NCI-H774 (cell line): ENCODE data around the gene PPFIA3.
"Not testable (repeated sequence)": the region's sequence is repeated elsewhere in the genome, so short reads cannot be mapped to it uniquely, and the experiment has no call there.

ENCODE experiments used
- DNase-seq: peaks from one replicate; lab custom pipeline; 2025; lab: John Stamatoyannopoulos, UW

Gene PPFIA3

DNA sequence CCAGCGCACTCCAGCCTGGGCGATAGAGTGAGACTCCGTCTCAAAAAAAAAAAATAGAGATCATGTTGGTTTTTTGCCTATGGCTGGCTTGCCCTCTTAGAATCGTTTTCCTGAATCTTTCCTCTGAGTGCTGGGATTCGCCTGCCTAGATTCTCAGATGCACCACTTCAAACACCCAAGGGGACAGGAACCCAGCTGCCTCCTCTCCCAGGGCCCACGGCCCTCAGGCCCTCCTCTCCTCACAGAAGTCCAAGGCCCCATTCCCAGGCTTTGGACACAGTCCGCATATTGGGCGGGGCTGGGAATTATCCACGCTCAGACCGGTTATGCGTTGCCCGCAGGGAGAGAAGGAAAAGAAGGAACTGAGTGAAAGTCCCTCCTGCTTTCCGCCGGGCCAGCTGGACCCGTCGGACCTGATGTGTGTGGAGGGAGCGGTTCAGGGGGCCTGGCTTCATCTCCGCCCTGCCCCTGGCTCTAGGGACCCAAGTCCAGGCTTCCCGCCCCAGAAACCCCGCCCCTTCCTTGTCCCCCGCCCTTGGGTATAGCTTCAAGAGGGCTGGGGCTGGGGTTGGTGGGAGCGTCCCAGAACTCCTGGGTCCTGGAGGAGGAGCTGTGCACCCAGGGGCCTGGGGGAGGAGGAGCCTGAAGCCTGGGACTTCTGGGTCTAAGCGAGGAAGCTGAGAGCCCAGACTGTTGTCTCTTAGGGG, 5.8 kb downstream of the PPFIA3 start:
- DNase-seq = no peak

GRCh38 chr19:49126575-49126974, 7.2 kb downstream of the PPFIA3 start:
- no peak for DNase-seq

DNA sequence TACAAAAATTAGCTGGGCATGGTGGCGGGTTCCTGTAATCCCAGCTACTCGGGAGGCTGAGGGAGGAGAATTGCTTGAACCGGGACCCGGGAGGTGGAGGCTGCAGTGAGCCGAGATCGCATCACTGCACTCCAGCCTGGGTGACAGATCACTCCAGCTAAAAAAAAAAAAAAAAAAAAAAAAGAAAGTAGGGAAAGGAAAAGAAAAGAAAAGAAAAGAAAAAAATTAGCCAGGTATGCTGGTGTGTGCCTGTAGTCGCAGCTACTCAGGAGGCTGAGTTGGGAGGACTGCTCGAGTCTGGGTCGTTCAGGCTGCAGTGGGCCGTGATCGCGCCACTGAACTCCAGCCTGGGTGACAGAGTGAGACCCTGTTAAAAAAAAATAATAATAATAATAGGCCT, 7.9 kb downstream of the PPFIA3 start:
- DNase-seq = not testable (repeated sequence)

GRCh38 chr19:49127674-49128544, 8.6 kb downstream of the PPFIA3 start:
- peak; percentile 94 for DNase-seq

- DNase-seq = peak; percentile 32
These were observed 9.3 kb downstream of the PPFIA3 start for GRCh38 chr19:49128545-49129237.

DNA sequence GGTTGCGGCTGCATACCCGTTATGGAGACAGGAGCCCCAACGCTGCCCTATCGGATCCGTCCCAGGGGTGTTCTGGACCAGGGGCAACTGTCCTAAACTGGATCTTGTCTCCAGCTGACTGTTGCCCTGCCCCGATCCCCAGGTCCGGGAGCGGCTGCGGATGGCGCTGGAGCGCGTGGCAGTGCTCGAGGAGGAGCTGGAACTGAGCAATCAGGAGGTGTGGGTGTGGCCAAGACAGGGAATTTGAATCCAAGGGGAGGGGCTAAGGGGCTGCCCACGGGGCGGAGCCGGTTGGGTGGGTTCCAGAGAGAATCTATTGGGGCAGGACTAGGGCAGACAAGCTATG, 9.9 kb downstream of the PPFIA3 start:
- no peak for DNase-seq

- no peak for DNase-seq
These were observed 11.0 kb downstream of the PPFIA3 start for GRCh38 chr19:49130325-49130724.

- DNase-seq = no peak
These were observed 13.7 kb downstream of the PPFIA3 start for GRCh38 chr19:49132974-49133609.

DNA sequence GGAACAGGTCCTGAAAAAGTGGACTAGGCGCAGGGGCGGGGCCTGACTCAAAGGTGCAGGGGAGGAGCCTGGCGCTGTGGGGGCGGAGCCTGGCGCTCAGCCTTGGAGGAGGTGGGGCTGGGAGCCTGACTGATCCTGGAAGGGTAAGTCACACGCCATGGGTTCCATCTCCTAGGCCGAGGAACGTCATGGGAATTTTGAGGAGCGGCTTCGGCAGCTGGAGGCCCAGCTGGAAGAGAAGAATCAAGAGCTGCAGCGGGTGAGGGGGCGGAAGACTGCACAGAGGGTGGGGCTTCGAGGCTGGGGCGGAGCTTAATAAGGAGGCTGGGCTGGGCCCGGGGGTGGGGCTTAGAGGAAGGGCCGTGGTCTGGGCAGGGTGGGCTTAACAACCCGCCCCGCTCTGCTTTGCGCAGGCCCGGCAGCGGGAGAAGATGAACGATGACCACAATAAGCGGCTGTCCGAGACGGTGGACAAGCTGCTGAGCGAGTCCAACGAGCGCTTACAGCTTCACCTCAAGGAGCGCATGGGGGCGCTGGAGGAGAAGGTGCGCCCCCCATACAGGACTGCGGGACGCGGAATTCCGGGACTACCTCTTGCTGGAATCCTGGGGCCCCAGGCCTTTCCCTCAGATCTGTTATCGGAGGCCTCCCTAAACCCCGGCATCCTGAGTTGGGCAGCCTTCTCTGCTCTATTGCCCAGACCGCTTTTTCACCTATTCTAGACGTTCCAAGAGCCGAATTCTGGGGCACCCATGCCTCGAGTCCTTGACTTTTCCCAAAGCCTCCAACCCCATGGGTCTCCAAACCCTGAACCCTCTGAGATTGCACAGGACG, 14.5 kb downstream of the PPFIA3 start:
- peak; percentile 17 for DNase-seq

DNA sequence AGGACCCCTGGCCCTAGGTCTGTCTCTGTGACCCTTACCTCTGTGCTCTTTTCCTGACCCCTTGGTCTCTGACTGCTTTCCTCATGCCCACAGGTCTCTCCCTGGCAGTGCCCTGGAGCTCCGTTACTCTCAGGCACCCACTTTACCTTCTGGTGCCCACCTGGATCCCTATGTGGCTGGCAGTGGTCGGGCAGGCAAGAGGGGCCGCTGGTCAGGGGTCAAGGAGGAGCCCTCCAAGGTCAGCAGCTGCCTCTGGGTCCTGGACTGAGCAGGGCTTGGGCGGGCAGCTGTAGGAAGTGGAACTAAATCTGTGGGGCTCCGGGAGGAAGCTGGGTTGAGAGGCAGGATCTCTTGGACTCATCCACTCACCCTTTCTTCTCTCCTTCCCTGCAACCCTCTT, 16.3 kb downstream of the PPFIA3 start:
- no peak for DNase-seq

- DNase-seq = no peak
These were observed 17.4 kb downstream of the PPFIA3 start for GRCh38 chr19:49136771-49137171.

DNA sequence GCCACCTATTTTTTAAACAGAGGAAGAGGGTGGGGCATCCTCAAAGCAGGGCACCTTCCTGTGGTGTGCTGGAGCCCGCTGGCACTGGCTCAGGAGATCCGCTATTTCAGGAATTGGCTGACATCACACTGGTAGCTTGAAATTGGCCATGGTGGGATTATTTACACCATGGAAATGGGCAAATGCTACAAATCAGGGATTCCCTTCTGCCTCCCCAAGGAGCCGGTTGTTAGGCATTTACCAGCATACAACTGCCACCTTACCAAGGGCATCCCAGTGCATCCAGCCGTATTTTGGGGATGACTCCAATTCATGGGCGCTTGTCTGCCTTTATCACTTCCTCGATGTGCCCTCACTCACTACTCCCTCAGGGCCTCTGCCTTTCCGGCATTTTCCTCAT, 21.6 kb downstream of the PPFIA3 start:
- no peak for DNase-seq

GRCh38 chr19:49141352-49141751, 22.0 kb downstream of the PPFIA3 start:
- no peak for DNase-seq

GRCh38 chr19:49142866-49143335, 23.6 kb downstream of the PPFIA3 start:
- peak; percentile 89 for DNase-seq

- peak; percentile 56 for DNase-seq
These were observed 26.4 kb downstream of the PPFIA3 start for GRCh38 chr19:49145573-49146407.

DNA sequence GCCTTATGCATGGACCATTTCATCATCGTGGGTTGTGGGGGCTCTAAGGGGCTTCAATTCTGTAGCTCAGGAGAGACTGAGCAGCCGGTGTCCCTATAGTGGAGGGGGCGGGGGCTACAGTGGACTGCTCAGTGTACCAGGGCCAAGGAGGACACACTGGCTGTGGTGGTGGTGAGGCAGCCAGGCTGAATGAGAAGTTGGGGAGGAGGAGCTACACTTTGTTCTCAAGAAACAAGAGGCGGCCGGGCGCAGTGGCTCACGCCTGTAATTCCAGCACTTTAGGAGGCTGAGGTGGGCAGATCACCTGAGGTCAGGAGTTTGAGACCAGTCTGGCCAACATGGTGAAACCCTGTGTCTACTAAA, 27.0 kb downstream of the PPFIA3 start:
- DNase-seq = not testable (repeated sequence)

DNA sequence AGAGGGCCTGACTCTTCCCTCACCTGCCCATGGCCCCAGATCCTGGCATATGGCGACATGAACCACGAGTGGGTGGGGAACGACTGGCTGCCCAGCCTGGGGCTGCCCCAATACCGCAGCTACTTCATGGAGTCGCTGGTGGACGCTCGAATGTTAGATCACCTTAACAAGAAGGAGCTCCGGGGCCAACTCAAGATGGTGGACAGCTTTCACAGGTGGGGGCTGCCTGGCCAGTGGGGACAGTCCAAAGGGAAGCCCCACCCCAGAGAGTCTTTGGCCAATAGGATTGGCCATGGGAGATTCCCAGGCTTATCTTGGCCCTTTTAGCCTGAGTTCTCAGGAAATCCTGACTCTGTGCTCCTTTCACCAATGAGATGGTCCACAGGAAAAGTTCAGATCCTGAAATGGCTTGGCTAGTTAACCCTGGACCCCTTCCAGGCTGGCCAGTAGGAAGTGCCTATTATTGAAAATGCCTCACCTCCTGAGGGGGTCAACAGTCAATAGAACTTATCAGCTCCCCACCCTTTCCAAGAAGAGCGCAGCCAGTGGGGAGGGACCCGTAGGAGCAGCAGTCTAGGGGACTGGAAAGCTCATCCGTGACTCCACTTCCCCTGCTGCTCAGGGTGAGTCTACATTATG, 28.8 kb downstream of the PPFIA3 start:
- no peak for DNase-seq

- peak; percentile 84 for DNase-seq
These were observed 29.7 kb downstream of the PPFIA3 start for GRCh38 chr19:49148784-49149651.

DNA sequence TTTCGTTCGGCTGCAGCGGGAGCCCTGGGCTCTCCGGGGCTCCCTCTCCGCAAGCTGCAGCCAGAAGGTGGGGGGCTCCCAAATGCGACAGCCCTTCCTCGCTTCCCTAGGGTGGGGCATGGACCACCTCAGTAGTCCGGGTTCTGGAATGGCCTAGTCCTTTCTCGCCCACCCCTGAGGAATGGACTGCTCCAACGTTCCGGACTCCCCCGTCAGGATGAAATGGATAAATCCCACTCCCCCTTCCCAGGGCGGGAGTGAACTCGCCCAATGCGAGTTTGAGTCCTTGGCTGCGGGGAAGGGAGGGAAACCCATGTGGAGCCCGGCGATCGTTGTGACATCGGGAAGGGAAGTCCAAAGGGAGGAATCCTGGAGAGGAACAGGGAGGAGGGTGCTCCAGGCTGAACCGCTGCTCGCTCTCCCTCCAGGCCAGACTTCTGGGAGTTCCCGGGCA, 30.3 kb downstream of the PPFIA3 start:
- DNase-seq = peak; percentile 67
